ENCODE results near the gene SETD2.

DNA sequence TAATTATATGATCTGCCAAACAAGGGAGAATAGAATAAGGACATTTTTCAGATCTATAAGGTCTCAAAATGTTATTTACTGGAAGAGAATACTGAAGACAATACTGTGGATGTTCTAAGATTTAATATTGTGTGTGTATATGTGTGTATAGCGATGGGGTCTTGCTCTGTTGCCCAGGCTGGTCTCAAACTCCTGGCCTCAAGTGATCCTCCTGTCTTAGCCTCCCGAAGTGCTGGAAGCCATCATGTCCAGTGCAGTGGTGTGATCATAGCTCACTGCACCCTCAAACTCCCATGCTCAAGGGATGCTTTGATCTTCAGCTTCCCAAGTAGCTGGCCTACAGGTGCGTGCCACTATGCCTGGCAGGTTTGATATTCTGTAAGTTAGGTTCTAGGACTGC, 93.1 kb downstream of the SETD2 start:
- TF ChIP-seq, protein P1, sequence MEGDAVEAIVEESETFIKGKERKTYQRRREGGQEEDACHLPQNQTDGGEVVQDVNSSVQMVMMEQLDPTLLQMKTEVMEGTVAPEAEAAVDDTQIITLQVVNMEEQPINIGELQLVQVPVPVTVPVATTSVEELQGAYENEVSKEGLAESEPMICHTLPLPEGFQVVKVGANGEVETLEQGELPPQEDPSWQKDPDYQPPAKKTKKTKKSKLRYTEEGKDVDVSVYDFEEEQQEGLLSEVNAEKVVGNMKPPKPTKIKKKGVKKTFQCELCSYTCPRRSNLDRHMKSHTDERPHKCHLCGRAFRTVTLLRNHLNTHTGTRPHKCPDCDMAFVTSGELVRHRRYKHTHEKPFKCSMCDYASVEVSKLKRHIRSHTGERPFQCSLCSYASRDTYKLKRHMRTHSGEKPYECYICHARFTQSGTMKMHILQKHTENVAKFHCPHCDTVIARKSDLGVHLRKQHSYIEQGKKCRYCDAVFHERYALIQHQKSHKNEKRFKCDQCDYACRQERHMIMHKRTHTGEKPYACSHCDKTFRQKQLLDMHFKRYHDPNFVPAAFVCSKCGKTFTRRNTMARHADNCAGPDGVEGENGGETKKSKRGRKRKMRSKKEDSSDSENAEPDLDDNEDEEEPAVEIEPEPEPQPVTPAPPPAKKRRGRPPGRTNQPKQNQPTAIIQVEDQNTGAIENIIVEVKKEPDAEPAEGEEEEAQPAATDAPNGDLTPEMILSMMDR (conservative IDR thresholded peaks at IDR 0.05; ENCODE audit: low read depth, low read length), result no peak
- no peak for TF ChIP-seq EZH2 (IDR thresholded peaks at IDR 0.05; ENCODE audit: low read length, unreplicated experiment)
- TF ChIP-seq EZH2phosphoT487 (IDR thresholded peaks at IDR 0.05; ENCODE audit: borderline replicate concordance, low read length), result no peak
